GM19372 (cell line): ENCODE data around the gene NEU2.

ENCODE experiments used
- ATAC-seq: cut with Tn5 transposase; IDR thresholded peaks from one replicate; pipeline ENCODE4 v1.9.1; 2021; ENCODE audit warnings: mild to moderate bottlenecking, low read depth, moderate library complexity; ENCODE audit not compliant: unreplicated experiment

Gene NEU2

DNA sequence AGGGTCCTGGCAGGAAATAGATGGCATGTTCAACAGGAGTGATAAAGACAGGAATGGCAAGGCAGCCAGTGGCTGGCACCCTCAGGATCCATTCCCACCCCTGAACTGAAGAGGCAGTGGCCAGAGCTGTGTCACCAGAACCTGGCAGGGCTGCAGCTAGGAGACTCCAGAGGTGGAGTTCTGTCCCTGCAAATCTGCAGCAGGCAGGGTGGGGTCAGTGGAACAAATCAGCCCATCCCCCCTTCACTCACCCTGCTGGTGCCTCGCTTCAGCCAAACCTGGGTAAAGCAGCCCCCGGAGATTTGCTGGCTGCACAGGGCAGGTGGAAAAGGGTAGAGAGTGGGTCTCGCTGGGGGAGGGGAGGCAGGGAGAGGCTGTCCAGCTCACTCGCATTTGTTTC is 40.4 kb downstream of the NEU2 start:
- no peak for ATAC-seq

DNA sequence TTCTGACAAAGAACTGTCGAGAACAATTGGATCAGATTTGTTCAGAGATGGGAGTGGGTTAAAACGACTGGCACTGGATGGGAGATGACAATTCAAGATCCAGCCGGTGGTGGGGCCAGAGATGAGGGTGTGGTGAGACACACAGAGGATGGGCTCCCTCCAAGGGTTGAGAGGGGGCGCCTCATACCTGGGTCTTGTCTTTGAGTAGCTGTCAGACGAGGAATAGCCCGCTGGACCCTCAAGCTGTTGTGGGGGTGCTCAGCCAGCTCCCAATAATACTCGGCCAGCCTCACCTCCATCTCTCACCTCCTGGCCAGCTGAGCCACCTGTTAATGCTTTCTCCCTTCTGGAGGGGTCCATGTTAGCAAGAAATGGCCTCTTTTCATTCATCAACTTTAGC is 41.6 kb downstream of the NEU2 start:
- ATAC-seq, result no peak

DNA sequence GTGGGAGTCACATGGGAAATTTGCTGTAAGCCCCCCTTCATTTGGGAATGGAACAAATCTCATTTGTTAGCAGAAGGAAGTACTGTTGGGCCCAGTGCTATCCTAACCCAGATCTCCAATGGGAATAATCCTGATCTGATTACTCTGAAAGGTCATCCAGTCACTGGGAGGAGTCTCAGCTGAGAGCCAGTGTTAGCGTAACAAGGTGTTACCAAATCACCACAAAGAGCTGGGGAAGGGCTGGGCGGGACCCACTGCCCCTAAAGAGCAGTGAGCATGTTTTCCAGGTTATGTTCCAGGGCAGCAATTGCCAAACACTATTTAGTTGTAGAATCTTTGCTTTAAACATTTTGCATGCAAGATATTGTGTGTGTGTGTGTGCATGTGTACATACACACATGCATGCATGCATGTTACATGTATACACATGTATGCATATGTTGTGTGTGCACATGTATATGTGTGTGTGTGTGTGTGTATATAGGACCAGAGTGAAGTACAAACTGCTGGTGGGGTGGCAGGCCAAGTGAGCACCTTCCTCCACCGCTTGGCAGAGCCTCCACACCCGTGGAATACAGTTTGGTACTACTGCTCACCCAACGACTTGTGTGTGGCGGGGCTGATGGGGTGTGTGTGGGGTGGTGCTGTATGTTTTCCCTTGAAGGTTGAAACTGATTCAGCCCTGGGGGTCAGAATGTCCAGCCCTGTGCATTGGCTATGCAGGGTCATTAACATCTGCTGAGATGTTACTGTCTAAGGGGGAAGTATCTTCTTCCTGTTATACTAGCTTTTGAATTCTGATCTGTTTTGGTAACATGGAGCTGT is 42.9 kb downstream of the NEU2 start:
- peak; percentile 30 for ATAC-seq

DNA sequence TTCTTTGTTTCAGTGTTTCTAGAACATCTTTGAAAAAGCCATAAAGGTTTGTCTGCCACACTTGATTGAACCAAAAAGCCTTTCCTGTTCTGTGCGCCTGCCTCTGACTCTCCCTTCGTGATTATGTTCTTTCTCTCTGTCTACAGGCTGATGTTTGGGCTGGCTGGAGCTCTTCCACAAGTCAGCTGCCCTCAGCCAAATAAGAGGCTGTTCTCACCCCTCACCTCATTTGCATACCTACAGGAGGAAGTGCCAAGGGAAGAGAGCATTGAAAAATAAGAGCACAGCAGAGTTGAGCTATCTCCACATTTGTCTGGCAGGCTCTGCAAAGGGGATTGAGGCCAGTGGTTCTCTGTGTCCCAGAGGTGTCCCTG is 43.5 kb downstream of the NEU2 start:
- ATAC-seq, result peak; percentile 41

DNA sequence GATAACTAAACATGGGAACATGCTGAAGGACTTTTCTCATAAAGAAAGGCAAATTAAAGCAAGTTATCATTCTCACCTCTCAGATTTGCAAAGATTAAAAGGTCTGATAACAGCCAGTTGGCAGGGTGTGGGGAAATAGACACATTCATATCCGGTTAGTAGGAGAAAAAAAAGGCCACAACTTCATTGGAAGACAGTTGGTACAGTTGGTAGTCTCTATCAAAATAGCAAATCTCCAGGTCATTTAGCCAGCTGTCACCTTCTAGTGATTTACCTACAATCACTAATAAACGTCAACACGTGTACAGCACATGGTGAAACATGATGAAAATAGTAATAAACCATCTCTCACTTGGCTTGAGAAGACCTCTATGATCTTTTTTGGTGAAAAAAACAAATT is 44.3 kb downstream of the NEU2 start:
- no peak for ATAC-seq

DNA sequence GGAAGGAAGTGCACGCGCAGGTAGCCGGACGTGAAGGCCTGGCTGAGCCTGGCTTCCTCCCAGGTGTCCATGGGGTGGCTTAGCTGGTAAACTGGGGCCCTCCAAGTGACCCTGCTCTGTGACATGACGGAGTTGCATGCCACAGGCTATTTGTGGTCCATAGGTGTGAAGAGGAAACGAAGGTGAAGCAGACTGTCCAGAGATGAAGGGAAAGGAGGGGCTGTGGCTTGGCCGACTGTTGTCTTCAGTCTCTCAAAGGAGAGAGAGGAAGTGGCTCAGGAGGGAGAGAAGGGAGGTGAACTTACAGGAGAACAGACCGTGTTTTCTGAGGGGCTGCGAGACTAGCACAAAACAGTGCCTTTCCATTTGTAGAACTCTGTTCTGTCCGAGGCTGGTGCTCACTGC is 47.0 kb downstream of the NEU2 start:
- ATAC-seq, result peak; percentile 36

DNA sequence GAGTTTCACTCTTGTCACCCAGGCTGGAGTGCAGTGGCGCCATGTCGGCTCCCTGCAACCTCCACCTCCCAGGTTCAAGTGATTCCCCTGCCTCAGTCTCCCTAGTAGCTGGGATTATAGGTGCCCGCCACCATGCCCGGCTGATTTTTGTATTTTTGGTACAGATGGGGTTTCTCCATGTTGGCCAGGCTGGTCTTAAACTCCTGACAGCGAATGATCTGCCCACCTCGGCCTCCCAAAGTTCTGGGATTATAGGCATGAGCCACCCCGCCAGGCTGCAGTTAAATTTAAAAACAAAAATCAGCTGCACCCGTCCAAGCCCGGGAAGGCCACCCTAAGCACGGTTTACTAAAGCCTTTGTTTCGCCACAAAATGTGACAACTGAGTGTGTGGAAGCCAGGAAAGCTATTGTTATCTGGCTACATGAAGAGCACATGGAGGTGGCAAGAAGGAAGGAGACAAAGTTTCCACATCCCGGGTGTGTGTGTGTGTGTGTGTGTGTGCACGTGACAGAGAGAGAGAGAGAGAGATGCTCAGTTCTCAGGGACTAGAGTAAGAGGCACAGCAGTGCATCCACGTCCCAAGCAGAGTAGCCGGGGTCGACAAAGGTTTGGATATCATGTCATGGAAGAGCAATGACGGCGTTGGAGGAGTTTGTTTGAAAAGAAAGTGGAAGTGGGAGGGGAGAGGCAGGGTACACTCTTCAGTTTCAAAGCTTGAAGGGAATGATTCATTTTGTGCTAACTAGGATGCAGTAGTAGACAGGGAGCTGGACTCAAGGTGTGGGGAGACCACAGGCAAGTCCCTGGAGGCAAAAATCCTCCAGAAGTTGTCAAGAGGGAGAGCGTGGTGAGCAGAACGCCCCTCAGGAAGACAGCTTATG is 47.7 kb downstream of the NEU2 start:
- no peak for ATAC-seq

DNA sequence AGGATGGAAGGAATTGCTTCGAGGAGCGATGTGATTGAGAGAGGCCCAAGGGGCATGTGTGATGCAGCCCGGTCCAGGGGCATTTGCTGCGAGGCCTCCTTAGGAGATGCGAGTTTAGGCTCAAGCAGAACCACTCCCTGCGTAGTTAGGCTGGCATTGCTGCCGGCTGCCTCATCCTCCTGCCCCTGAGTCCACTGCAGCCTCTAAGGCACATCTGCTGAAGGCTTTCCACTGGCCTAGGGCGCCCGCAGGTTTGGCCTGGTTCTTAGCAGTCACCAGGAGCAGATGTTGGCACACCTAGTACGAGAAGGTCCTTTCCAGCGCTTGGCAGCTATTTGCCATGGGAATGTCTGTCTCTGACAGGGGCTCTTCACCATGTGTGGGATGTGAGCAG is 48.4 kb downstream of the NEU2 start:
- ATAC-seq, result no peak

DNA sequence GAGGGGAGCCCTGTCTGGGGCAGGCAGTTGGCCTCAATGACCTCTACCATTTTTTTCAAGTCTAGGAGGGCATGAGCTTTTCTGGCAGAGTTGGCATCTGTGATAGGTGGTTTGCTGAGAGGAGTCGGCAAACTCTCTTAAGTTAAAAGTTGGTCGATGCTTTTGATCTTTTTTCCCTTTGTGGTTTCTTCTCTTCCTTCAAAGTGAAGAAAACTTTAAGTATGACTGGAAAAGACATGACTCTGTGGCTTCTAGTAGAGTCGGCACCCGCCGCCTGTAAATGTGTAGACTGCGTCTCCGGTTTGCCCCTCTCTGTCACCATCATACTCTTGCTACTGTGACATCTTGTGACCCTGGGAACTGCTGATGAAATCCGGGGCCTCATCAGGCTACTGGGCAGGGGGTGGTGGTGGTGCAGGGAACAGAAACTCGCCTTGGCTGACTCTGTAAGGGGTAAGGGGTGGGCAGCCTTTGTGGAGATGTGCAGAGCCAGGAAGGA is 48.8 kb downstream of the NEU2 start:
- no peak for ATAC-seq

DNA sequence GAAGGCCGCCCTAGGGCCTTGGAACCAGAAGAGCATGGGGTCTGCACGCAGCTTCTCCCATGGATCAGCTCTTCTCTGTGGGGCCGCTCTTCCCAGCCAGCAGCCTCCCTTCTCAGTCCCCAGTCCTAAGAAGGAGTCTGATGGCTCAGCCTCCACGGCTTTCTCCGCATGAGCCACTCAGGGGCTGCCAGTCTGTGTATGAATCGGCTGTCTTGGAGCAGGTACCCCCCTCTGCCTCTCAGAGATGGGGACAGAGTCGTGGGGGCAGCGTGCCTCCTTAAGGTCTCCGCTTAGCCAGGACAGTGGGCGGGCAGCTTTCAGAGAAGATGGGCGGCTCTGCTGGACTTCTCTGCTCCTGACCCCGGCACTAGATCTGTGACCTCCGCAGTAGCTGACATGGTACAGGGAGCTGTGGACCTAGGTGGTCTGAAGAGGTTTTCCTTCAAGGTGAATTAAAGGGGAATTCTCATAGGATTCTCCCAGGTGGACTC is 49.3 kb downstream of the NEU2 start:
- peak; percentile 3 for ATAC-seq

DNA sequence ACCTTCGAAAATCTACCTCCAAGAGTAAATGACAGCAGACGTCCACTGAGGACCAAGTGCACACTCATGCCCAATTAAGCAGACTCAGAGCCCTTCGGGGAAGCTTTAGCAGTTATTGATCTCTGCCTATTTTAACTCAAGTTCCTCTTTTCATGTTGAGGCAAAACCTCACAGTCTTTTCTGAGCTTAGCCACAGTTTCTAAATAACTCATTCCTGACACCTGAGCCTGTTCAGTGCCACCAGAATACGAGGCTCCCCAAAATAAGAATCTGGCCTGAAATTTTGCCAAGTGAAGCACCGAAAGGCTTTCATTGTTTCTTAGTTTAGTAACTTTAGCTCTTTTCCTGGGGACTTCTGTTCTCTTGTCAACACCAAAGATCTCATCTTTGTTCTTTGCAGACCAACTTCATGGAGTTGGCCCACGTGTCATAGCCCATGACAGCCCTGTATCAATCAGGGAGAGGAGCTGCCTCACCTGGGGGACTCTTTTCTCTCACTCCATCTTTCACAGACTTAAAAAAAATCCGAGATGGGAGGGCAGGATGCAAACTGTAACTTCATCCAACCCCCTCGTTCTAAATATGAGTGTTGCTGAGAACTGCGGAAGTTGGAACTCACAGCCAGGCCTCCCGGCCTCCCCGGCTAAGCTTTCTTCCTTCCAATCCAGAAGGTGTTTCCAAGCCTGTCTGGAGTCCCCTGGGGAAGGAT is 49.9 kb downstream of the NEU2 start:
- ATAC-seq, result peak; percentile 46

DNA sequence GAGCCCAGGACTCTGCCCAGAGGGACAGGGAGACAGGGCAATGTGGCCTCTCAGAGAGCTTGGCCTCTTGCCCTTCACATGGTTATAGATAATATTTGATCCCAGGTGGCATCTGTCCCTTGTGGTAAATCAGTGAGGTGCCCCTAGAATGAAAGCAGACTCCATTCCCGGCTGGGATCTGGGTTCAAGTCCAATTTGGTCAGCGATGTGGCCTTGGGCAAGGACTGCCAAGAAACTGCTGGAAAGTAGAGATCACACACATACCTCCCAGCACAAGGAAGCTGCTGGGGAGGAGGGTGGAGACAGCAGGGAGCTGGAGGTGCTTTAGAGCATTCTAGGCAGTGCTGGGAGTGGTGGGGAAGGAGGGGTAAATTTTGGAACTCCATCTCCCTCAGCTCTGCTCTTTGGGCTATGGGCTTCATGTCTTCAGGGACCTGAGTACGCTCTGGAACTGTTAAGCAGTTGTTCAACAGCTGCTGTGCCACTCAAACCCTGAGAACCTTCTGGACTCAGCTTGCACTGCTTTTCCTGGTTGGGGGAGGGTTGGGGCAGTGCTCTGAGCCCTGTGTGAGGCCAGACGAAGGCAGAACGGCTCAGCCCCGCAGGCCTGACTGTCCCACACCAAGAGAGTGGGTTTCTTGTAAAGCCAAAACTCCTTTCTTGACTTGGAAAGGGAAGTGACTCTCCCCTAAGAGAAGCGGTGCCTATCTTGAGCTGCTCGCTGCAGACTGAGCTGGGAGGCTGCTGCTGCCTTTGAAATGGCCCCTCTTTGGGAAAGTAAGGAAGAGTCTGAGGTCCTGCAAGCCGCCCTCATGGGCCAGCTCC is 50.7 kb downstream of the NEU2 start:
- ATAC-seq, result no peak

DNA sequence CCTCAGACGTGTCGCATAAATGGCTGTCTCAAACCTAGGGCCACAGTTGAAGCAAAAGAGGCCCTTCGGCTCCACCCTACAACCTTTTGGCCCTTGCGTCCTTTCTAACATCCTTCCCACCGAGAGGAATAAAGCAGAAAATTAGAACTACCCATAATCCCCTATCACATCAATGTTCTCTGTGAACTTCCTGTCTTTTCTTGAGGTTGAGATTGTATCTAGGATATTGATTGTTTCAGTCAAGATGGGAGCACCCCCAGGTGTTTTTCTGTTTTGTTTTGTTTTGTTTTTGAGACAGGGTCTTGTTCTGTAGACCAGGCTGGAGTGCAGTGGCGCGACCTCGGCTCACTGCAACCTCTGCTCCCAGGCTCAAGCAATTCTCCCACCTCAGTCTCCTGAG is 51.3 kb downstream of the NEU2 start:
- ATAC-seq, result no peak

DNA sequence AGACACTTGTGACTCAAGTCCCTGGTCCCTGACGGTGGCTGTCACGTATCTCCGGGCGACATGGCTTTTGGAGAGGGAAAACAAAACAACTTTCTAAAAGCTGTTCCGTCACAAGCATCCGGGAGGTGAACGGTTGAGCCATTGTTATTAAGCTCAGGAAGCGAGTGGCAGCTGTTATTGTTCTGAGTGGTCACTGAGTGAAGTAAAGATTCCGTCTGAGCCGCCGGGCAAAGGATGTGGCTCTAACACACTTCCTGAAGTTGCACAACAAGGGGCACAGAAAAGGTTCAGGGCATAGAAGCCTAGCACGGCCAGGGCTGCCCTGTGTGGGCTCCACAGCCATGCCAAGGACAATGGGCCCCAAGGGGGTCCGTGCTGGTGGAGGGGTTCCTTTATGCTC is 52.0 kb downstream of the NEU2 start:
- ATAC-seq, result no peak
